Lower lobe of right lung (tissue), 2 donors: ENCODE results near the gene HCST. TPM values are rescaled to one million over a fixed set of nuclear protein-coding genes. Genes with fewer than 3 reads are reported as not detected.
A peak's percentile ranks its signal among the peaks of the same experiment; 100 is the strongest.
"Not testable (repeated sequence)": the region's sequence is repeated elsewhere in the genome, so short reads cannot be mapped to it uniquely, and the experiment has no call there.

Experiments used
- ATAC-seq, 2 donors: fragments of 200-7000 bp; cut with Tn5 transposase; one replicate each; pipeline ENCODE4 v1.9.1; 2020 to 2022; ENCODE audit warnings: mild to moderate bottlenecking in 2 of 2, moderate library complexity in 2 of 2
- DNase-seq: peaks from one replicate; pipeline ENCODE4 v3.0.0-alpha.2; 2020
- H3K27ac ChIP-seq: fragments of 200-600 bp; one replicate; pipeline ENCODE4 v1.8.0; 2022
- H3K27me3 ChIP-seq: fragments of 200-600 bp; one replicate; pipeline ENCODE4 v1.8.0; 2022; ENCODE audit warnings: low read depth
- H3K36me3 ChIP-seq: fragments of 200-600 bp; one replicate; pipeline ENCODE4 v1.8.0; 2022; ENCODE audit warnings: mild to moderate bottlenecking
- H3K4me1 ChIP-seq: fragments of 200-600 bp; one replicate; pipeline ENCODE4 v1.8.0; 2022
- H3K4me3 ChIP-seq: fragments of 200-600 bp; one replicate; pipeline ENCODE4 v1.8.0; 2022; ENCODE audit warnings: mild to moderate bottlenecking
- H3K9me3 ChIP-seq: fragments of 200-600 bp; one replicate; pipeline ENCODE4 v1.8.0; 2022
- CTCF ChIP-seq: fragments of 200-600 bp; IDR thresholded peaks from one replicate; pipeline ENCODE4 v1.8.0; 2022; ENCODE audit warnings: antibody characterized with exemption, mild to moderate bottlenecking
- intact Hi-C: fragments of 100-400 bp; cut with DNase I; formaldehyde crosslinking; loops from one replicate; pipeline ENCODE4 v1.11.0; 2022
- total RNA-seq: library from RNA; stranded (reverse); fragmentation: NEBNext Ultra II Directional; extraction: Animal tissue kit (Norgen Biotek cat#: 25700); gene quantifications from one replicate; pipeline ENCODE4 v1.2.1, GENCODE V29; 2021
- donor health status: DM: no; HTN: yes; CAD: no; lungs with severe emphysema.

Gene HCST
- total RNA-seq, 1 donor from 2014 or later = 43.3 TPM

- Histone ChIP-seq H3K4me3 (peak within 1 kb of the TSS; percentile 56), H3K4me1 (peaks cover 18% of the 10 kb centered on the region), H3K27me3 (peaks cover 34% of the 10 kb centered on the region), H3K36me3 (no peaks in the 10 kb centered on the region), H3K27ac (no peak within 1 kb of the TSS), H3K9me3 (no peaks in the 10 kb centered on the region)
- DNase-seq = peak; percentile 80
- intact Hi-C loops = no loop called here
- peak; percentile 88 to 93 for ATAC-seq
- TF ChIP-seq CTCF = no peak
These were observed 34.0 kb upstream of the HCST start, which contains the start of gene APLP1 for GRCh38 chr19:35868172-35868822. Gene APLP1, plus strand, starts transcription at chr19:35868574. Its CDS starts 63 bp downstream, at chr19:35868637.

- TF ChIP-seq CTCF = no peak
- no peaks in the 10 kb centered on the region for H3K9me3 ChIP-seq
- H3K4me3 ChIP-seq = peak overlapping the region; percentile 56
- no peaks in the 10 kb centered on the region for H3K36me3 ChIP-seq
- H3K27ac ChIP-seq = no peak overlapping the region
- intact Hi-C loops = no loop called here
- peak; percentile 2 to 9 for ATAC-seq
- peaks cover 18% of the 10 kb centered on the region for H3K4me1 ChIP-seq
- DNase-seq = no peak
- H3K27me3 ChIP-seq = peaks cover 34% of the 10 kb centered on the region
These were observed 33.5 kb upstream of the HCST start for GRCh38 chr19:35868823-35869326.

GRCh38 chr19:35869327-35870123, 32.8 kb upstream of the HCST start:
- Histone ChIP-seq H3K4me3 (peak overlapping the region; percentile 56), H3K27ac (no peak overlapping the region), H3K36me3 (no peaks in the 10 kb centered on the region), H3K4me1 (peaks cover 18% of the 10 kb centered on the region), H3K27me3 (peaks cover 34% of the 10 kb centered on the region), H3K9me3 (no peaks in the 10 kb centered on the region)
- no peak for TF ChIP-seq CTCF
- DNase-seq (peak; percentile 80), ATAC-seq (peak; percentile 68 to 70)
- intact Hi-C loops = no loop called here

GRCh38 chr19:35870124-35870736, 32.1 kb upstream of the HCST start:
- H3K4me3 ChIP-seq, DNase-seq, H3K9me3 ChIP-seq, H3K27ac ChIP-seq, H3K36me3 ChIP-seq, intact Hi-C loops: not testable (repeated sequence)
- Histone ChIP-seq H3K4me1 (peaks cover 18% of the 10 kb centered on the region), H3K27me3 (peaks cover 34% of the 10 kb centered on the region)
- peak in 1 of 2 donors; percentile 2 for ATAC-seq

- peaks cover 34% of the 10 kb centered on the region for H3K27me3 ChIP-seq
- intact Hi-C loops = no loop called here
- H3K4me3 ChIP-seq = no peak overlapping the region
- ATAC-seq (no peak), DNase-seq (no peak)
- H3K9me3 ChIP-seq = no peaks in the 10 kb centered on the region
- no peak overlapping the region for H3K27ac ChIP-seq
- H3K4me1 ChIP-seq = peaks cover 18% of the 10 kb centered on the region
- TF ChIP-seq CTCF = no peak
- no peaks in the 10 kb centered on the region for H3K36me3 ChIP-seq
These were observed 31.5 kb upstream of the HCST start for GRCh38 chr19:35870798-35871197.
